T follicular helper cell (primary cell): ENCODE data around the gene GREM2.

ENCODE experiments used
- DNase-seq: peaks from one replicate; pipeline ENCODE4 v3.0.0-alpha.2; 2020; ENCODE audit warnings: low read depth

The GREM2 gene

DNA sequence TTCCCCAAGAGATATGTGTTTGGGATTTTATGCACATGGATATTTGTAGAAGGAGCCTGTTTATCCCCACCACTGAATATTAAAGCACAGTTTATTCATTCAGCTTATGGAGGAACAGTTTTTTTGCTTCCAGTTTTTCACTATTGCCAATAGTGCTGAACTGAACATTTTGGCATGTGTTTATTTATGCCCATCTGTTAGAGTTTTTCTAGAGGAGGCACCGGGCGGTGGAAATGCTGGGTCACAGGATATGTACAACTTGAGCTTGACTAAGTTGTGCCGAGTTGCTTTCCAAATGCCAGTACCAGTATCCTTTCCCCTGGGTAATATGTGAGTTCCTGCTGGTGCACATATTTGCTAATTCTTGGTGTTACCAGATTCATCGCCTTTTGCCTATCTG is 111.3 kb downstream of the GREM2 start:
- DNase-seq = no peak

- no peak for DNase-seq
These were observed 112.9 kb downstream of the GREM2 start for GRCh38 chr1:240499012-240499411.

DNA sequence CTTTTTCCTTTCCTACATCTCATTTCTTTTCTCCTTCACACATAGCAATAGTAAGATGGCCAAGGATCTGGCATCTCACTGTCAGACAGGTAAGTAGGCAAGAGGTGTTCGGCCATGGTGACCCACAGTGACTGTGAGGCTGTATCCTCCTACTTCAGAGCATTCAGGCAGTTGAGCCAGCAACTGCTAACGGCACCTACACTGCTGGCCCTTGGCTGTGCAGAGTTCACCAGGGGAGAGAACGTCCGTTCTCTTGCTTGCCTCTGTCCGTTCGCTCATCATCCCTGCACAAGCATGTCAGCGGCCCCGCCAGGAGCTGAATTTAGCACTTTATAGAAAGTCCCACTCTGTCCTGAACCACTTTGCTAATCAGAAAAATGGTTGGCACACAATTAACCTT is 113.6 kb downstream of the GREM2 start:
- no peak for DNase-seq

DNA sequence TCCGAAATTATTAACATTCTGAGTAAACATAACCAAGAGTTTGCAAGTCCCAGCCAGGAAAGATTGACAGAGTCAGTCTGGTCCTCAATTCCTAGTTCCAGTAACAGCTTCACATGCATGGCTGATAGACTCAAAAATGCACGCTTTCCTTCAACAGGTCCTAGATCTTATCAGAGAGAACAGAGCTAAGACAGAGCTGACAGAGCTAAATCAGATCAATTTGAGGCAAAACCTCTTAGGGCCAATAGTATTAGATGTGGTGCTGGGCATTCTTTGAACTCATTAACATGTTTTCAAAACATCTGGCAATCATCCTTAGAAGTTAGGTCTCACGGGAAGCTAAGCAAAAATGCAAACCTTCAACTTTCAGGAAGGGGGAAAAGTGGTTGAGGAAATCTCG is 114.0 kb downstream of the GREM2 start:
- no peak for DNase-seq

GRCh38 chr1:240496941-240497340 is 115.0 kb downstream of the GREM2 start:
- DNase-seq = no peak

GRCh38 chr1:240496356-240496755 is 115.6 kb downstream of the GREM2 start:
- no peak for DNase-seq

DNA sequence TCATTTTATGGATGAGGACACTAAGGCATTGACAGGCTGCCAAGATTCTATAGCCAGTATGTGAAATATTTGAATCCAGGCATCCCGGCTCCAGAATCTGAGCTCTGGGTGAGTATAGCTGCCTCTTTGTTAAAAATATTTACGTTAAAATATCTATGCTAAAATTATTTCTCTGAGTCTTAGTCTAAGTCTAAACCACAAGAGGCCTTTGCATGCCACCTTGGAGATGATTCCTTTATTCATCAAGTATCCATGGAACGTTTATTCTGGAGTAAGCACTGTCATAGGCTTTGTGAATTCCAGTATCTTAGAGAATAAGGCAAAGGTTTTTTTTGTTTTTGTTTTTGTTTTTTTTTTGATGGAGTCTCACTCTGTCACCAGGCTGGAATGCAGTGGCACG is 116.4 kb downstream of the GREM2 start:
- DNase-seq = no peak

DNA sequence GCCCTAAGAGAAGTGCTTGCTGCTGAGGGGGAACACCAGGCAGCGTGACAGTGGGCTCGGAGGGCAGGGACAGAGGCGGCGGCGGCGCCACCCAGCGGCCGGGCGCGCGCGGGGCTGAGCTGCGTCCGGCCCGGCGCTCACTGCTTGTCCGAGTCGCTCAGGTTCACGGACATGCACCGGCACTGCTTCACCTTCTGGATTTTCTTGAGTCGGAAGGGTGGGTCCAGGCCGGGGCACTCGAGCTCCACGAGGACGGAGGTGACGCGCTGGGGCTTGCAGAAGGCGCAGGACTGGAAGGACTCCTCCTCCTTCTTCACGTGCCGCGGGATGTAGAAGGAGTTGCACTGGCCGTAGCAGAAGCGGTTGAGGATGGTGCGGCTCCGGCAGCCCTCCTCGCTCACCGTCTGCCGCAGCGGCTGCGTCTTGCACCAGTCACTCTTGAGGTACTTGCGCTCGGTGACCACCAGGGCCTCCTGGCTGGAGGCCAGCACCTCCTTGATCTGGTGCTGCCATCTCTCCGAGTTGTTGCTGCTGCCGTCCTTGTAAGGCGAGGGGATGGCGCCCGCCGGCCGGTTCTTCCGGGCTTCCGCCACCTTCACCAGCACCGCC is 119.0 kb downstream of the GREM2 start:
- DNase-seq = no peak

GRCh38 chr1:240491796-240492195 is 120.2 kb downstream of the GREM2 start:
- DNase-seq = no peak

GRCh38 chr1:240491156-240491555 is 120.8 kb downstream of the GREM2 start:
- DNase-seq = no peak

GRCh38 chr1:240487493-240487892 is 124.5 kb downstream of the GREM2 start:
- DNase-seq = no peak

DNA sequence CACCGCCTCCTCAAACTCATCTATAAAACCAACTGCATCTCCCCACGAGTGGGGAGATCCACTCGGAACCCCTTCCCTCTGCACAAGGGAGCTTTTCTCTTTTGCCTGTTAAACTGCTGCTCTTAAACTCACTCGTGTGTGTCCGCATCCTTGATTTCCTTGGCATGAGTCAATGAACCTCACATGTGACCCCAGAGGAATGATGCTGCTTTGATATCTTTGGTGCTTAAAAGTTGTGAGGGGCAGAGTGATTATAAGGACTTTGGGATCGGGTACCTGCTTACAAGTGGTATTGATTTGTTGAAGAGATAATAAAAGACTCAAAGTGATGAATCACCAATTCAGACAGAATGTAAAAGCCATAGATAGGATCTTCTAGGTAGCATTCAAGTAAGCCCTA is 125.3 kb downstream of the GREM2 start:
- no peak for DNase-seq

DNA sequence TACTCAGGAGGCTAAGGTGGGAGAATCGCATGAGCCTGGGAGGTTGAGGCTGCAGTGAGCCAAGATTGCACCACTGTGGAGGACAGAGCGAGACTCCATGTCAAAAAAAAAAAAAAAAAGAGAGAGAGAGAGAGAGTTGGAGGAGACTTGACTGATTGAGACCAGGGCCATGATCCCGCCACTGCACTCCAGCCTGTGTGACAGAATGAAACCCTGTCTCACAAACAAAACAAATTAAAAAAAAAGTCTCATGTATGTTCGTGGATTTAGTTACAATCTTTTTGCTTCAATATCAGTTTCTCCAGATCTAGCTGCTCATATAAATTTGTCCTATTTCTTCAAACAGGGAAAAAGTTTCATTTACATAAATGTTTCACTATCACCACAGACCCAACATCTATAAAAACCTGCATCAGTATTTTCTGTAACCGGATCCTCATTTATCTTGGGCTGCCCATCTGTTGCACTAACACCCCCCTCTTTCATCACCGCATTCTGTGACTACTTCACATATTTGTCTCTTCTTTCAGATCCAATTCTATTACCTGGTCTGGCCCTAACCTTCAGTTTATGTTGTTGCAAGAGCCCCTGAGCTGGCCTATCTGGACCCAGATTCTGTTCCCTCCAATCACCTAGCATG is 127.0 kb downstream of the GREM2 start:
- no peak for DNase-seq

GRCh38 chr1:240478536-240478935 is 133.4 kb downstream of the GREM2 start:
- no peak for DNase-seq

GRCh38 chr1:240475832-240476231 is 136.1 kb downstream of the GREM2 start:
- DNase-seq = no peak

DNA sequence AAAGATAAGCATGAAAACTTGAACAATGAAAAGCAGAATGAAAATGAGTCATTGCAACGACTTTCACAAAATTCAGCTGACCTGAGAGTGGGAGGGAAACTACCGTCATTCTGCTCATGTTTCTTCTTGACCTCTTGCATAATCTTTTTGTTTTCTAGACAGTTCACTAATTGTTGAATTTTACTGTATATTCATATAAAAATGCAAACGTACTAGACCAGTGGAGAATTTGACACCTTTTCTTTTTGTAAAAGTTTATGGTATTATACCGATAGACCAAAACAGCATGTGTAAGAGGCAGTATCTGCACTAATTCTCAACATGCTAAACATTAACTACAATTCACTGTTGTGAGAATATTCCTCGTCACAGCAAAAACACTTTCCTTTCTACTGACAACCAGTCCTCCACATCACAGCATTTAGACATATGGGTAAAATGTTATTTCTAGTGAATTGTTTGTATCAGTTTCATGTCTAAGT is 137.8 kb downstream of the GREM2 start:
- no peak for DNase-seq

DNA sequence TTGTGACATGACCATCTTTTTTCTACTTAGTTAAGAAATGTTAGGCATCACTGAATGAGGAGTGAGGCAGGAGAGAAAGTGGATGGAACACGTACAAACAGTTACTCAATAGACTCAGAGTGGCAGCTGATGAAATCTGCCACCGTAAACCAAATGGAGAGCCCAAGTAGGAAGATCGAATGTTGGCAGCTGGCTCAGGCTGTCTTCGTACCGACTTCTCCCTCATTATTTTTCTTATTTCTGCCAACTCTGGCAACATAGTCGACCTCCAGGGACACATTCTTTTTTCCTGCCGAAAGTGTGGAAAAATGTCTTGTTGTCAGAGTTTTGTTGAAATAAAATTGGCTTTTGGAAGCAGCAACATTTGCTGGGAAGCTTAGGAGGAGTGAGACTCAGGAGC is 143.3 kb downstream of the GREM2 start:
- DNase-seq = no peak

DNA sequence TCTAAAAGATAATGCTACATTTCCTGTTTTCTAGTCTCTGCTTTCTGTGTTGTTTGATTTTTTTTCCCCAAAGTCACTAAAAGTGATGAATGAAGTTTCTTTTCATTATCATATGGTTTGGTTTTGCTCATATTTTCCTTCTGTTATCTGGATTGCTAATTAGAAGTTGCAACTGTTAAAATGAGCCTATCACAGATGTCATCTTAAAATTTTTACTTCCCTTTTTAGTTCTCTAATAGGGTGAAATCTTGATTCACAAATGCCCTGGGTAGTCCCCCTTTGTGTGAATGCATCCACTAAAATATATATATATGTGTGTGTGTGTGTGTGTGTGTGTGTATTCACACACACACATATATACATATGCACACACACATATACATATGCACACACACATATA is 144.1 kb downstream of the GREM2 start:
- no peak for DNase-seq

DNA sequence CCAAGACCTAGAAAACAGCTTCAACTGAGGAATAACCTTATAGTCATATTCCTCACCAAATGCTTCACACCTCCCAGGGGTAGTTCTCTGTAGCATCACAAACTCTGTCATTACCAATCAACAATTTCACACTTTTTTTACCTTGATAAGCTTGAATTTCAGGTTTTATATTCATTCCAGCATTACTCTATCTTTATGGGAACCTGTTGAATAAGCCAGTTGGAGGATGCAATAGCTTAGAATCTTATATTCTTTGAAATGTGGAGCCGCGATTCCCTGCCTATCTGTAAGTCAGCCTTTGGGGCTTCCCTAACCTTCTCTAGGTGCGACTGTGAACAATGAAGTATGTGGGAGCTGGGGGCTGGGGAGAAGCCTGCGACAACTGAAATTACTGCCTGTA is 145.4 kb downstream of the GREM2 start:
- no peak for DNase-seq

GRCh38 chr1:240465531-240465940 is 146.4 kb downstream of the GREM2 start:
- no peak for DNase-seq

DNA sequence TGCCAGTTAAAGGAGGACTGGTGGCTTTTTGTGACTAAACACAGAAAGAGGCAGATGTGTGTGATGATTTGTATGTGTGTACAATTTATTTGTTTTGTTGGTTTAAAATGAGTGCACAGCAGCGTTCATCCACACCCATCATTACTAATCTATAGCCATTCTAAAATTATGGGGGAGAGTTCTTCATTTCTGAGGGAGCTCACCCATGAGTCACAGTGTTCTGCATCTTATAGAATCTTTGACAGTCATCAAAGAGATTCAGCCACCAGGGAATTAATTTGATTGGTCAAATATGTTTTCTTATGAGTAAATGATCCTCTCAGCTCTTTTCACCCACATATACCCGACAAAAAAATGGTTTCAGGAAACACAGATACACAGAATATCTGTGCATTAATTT is 147.9 kb downstream of the GREM2 start:
- no peak for DNase-seq

DNA sequence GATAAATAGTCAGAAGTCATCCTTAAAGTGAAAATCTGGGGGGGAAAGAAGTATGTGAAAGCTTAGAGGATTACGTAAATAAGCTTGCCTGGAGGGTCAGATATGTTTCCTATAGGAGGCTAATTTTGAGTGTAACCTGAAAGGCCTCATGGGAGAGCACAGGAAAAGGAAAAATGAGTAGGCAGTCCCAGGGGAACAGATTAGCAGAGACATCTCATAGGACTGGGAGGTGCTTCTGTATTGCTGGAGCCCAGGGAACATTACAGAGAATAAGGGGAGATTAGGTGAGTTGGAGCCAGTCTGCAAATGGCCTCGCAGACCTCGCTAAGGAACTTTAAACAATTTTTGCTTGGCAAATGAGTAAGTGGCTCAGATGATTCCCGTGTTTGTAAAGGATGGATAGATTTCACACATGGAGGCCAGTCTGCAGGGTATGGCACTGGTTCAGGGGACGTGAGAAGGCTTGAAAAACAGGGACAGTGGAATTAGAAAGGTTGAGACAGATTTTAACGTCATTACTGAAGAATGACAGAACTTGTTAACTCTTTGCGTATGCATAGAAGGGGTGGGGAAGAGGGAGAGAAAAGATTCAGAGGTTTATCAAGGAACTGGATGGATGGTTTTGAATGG is 149.1 kb downstream of the GREM2 start:
- DNase-seq = no peak

DNA sequence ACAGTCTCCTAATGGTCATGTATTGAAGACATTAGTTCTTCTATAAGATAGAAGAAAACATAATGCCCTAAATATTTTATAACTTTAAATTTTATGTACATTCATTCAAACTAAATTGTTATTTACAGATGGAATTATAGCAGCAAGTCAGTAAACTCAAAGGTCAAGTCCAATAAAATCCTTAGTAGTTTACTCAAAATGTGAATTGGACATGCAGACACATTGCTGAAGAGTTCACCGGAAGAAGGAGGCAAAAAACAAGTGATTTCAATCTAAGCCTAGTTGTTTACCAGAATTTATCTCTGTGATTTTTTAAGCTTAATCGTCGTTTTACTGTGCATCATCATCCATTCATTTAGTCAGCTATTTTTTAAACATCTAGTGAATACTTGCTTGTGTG is 149.7 kb downstream of the GREM2 start:
- no peak for DNase-seq

- no peak for DNase-seq
These were observed 154.8 kb downstream of the GREM2 start for GRCh38 chr1:240457203-240457602.
